Vagina (tissue), 2 donors: Measurements from ENCODE around the gene PHRF1. TPM values are rescaled to one million over a fixed set of nuclear protein-coding genes. Genes with fewer than 3 reads are reported as not detected.
A peak's percentile ranks its signal among the peaks of the same experiment; 100 is the strongest.

Source experiments
- DNase-seq, 2 donors: peaks; one replicate each; pipeline ENCODE4 v3.0.0-alpha.2; 2017; ENCODE audit errors: extremely low spot score in 2 of 2
- H3K27ac ChIP-seq: fragments of 200-600 bp; sonication (generic); one replicate; pipeline ENCODE4 v1.5.1; 2019
- H3K27me3 ChIP-seq: fragments of 200-600 bp; sonication (generic); one replicate; pipeline ENCODE4 v1.5.1; 2019
- H3K36me3 ChIP-seq, 2 donors: fragments of 200-600 bp; sonication (generic); one replicate each; pipeline ENCODE4 v1.5.1; 2017 to 2019
- H3K4me1 ChIP-seq: fragments of 200-600 bp; sonication (generic); one replicate; pipeline ENCODE4 v1.5.1; 2019
- H3K4me3 ChIP-seq, 2 donors: fragments of 200-600 bp; sonication (generic); 1 replicate in 1 of 2; 2 replicates in 1 of 2; pipeline ENCODE4 v1.5.1; 2016 to 2019
- H3K9me3 ChIP-seq: fragments of 200-600 bp; sonication (generic); one replicate; pipeline ENCODE4 v1.5.1; 2019
- POLR2A ChIP-seq, 2 donors: fragments of 450-650 bp; IDR thresholded peaks; one replicate each; pipeline ENCODE4 v1.6.1; 2017; ENCODE audit warnings: antibody characterized with exemption in 2 of 2, mild to moderate bottlenecking in 2 of 2, moderate library complexity in 2 of 2
- POLR2AphosphoS5 ChIP-seq, 2 donors: sonication (generic); formaldehyde crosslinking; IDR thresholded peaks; one replicate each; pipeline ENCODE4 v1.9.0; 2017; ENCODE audit warnings: antibody characterized with exemption in 2 of 2, mild to moderate bottlenecking in 2 of 2, low read depth in 1 of 2; ENCODE audit not compliant: insufficient read depth in 1 of 2
- intact Hi-C: fragments of 100-400 bp; cut with DNase I; formaldehyde crosslinking; loops from one replicate; pipeline ENCODE4 v1.15.1; 2023
- total RNA-seq: library from RNA; depleted of rRNA; stranded (reverse); fragments of >200 nt; gene quantifications from one replicate; pipeline ENCODE4 v1.2.3, GENCODE V29; 2016
- TF ChIP-seq, protein P1 (sequence below), 3 experiments: fragments of 450-650 bp in 2 of 3; fragments of 200-600 bp in 1 of 3; sonication (generic) in 1 of 3; IDR thresholded peaks; one replicate each; pipeline ENCODE4 v1.5.1; 2017 to 2019; ENCODE audit warnings: antibody characterized with exemption in 3 of 3, mild to moderate bottlenecking in 2 of 3, moderate library complexity in 2 of 3

PHRF1 gene
- total RNA-seq, 1 donor from 2014 or later, result 26.0 TPM

DNA sequence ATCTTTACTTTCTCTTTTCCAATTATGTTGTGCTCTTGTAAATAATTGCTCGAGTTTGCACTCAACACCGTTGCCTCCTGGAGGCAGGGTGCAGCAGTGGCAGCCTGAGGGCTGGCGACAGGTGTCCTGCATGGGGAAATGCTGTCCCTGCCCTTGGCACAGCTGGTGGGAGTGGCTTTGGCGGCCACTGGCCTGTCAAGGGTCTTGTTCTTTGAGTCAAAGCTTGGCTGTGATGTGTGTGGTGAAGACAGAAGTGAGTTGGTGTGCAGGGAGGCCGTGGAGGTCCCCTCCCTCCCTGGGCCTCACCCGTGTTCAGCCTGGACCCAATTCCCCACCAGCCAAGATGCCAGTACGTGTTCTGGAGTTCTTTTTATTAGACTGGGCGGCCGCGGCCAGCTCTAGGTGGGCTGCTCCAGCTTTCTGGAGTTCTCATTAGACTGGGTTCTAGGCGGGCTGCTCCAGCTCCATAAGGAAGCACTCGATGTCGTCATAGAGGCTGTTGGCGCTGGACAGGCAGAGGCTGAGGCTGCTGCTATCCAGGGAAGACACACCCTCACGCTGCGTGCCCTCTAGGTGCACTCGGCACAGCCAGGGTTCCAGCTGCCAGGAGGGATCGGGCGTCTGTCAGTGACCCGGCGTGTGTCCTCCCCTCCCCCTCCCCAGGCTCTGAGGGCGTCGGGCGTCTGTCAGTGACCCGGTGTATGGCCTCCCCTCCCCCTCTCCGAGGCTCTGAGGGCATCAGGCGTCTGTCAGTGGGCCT lies 36.1 kb downstream of the PHRF1 start:
- H3K4me1 ChIP-seq, result peaks cover 36% of the 10 kb centered on the region
- no peak overlapping the region for H3K27ac ChIP-seq
- TF ChIP-seq POLR2A (IDR thresholded peaks at IDR 0.05), result no peak
- TF ChIP-seq, protein P1, sequence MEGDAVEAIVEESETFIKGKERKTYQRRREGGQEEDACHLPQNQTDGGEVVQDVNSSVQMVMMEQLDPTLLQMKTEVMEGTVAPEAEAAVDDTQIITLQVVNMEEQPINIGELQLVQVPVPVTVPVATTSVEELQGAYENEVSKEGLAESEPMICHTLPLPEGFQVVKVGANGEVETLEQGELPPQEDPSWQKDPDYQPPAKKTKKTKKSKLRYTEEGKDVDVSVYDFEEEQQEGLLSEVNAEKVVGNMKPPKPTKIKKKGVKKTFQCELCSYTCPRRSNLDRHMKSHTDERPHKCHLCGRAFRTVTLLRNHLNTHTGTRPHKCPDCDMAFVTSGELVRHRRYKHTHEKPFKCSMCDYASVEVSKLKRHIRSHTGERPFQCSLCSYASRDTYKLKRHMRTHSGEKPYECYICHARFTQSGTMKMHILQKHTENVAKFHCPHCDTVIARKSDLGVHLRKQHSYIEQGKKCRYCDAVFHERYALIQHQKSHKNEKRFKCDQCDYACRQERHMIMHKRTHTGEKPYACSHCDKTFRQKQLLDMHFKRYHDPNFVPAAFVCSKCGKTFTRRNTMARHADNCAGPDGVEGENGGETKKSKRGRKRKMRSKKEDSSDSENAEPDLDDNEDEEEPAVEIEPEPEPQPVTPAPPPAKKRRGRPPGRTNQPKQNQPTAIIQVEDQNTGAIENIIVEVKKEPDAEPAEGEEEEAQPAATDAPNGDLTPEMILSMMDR (IDR thresholded peaks at IDR 0.05), result no peak
- no peak for TF ChIP-seq POLR2AphosphoS5 (IDR thresholded peaks at IDR 0.05; ENCODE audit: insufficient read depth in 1 of 2, low read depth in 1 of 2)
- intact Hi-C loops, result no loop called here
- DNase-seq, result peak in 1 of 2 donors; percentile 84
- no peaks in the 10 kb centered on the region for H3K9me3 ChIP-seq
- peaks cover 0 to 57% of the 10 kb centered on the region in 2 donors for H3K36me3 ChIP-seq
- H3K27me3 ChIP-seq, result no peaks in the 10 kb centered on the region
- H3K4me3 ChIP-seq, result no peak overlapping the region

GRCh38 chr11:612961-613300 lies 36.7 kb downstream of the PHRF1 start:
- H3K9me3 ChIP-seq, result no peaks in the 10 kb centered on the region
- intact Hi-C loops, result no loop called here
- TF ChIP-seq POLR2A (IDR thresholded peaks at IDR 0.05) (no peak), POLR2AphosphoS5 (IDR thresholded peaks at IDR 0.05; ENCODE audit: insufficient read depth in 1 of 2, low read depth in 1 of 2) (no peak)
- TF ChIP-seq, protein P1 (IDR thresholded peaks at IDR 0.05), result no peak
- H3K36me3 ChIP-seq, result peaks cover 0 to 53% of the 10 kb centered on the region in 2 donors
- H3K4me3 ChIP-seq, result no peak overlapping the region
- H3K27ac ChIP-seq, result no peak overlapping the region
- no peaks in the 10 kb centered on the region for H3K27me3 ChIP-seq
- no peak for DNase-seq
- peaks cover 36% of the 10 kb centered on the region for H3K4me1 ChIP-seq

DNA sequence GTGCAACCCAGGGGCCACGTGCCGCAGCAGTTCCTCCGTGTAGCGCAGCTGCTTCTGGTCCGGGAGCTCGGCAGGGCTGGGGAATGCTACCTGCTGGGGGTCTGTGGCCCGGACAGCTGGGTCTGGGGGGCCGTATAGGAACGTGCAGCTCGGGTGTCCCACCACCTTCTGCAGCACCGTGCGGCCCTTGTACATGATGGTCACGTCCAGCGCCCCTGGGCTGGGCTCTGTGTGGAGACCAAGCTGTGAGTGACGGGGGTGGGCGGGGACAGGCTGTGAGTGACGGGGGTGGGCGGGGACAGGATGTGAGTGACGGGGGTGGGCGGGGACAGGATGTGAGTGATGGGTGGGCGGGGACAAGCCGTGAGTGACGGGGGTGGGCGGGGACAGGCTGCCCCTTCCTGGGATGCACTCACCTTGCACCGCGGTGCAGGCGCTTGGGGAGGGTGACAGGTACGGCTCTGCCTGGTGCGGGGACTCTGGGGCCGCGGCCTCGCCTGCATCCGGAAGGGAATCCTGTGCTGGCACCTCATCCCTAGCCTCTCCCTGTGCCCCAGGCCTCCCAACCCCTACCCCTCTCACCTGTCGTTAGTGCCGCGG lies 37.2 kb downstream of the PHRF1 start:
- TF ChIP-seq POLR2A (IDR thresholded peaks at IDR 0.05), result no peak
- TF ChIP-seq, protein P1 (IDR thresholded peaks at IDR 0.05), result no peak
- no peak for TF ChIP-seq POLR2AphosphoS5 (IDR thresholded peaks at IDR 0.05; ENCODE audit: insufficient read depth in 1 of 2, low read depth in 1 of 2)
- intact Hi-C loops, result no loop called here
- Histone ChIP-seq H3K4me3 (no peak overlapping the region), H3K4me1 (peaks cover 36% of the 10 kb centered on the region), H3K9me3 (no peaks in the 10 kb centered on the region), H3K27me3 (no peaks in the 10 kb centered on the region), H3K27ac (peak overlapping the region; percentile 88), H3K36me3 (peaks cover 0 to 50% of the 10 kb centered on the region in 2 donors)
- no peak for DNase-seq

DNA sequence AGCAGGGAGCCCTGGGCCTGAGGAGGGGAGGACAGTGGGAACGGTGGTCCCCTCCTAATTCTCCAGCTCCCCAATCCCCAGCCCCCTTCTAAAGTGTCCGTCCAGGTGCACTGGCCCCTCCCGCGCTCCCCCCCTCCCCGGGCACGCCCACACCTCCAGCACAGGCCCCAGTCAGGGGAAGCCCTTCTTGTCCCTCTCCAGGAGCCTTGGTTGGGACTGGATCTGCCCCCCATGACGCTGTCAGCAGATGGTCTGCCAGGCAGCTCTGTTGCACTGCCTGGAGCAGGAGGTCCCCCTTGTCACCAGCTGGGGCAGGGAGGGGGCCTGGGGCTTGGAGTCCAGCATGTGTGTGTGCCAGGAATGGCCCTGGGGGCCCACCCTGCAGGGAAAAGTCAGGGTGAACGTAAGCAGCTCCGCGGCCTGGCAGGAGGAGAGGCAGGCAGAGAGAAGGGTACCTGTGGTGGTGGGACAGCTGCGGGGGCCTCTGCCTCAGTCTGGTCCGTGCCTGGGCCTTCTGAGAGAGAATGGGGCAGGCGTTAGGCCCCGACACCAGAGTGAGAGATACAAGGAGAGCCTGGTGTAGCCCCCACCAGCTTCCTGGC lies 37.9 kb downstream of the PHRF1 start:
- peak overlapping the region; percentile 88 for H3K27ac ChIP-seq
- DNase-seq, result no peak
- H3K36me3 ChIP-seq, result peaks cover 0 to 43% of the 10 kb centered on the region in 2 donors
- H3K4me3 ChIP-seq, result no peak overlapping the region
- no peaks in the 10 kb centered on the region for H3K27me3 ChIP-seq
- peaks cover 36% of the 10 kb centered on the region for H3K4me1 ChIP-seq
- H3K9me3 ChIP-seq, result no peaks in the 10 kb centered on the region
- no peak for TF ChIP-seq POLR2A (IDR thresholded peaks at IDR 0.05)
- TF ChIP-seq, protein P1 (IDR thresholded peaks at IDR 0.05), result no peak
- no peak for TF ChIP-seq POLR2AphosphoS5 (IDR thresholded peaks at IDR 0.05; ENCODE audit: insufficient read depth in 1 of 2, low read depth in 1 of 2)
- intact Hi-C loops, result no loop called here
